GM21619 (cell line): Measurements from ENCODE around the gene OPA1.

ENCODE experiments used
- ATAC-seq: cut with Tn5 transposase; IDR thresholded peaks from one replicate; pipeline ENCODE4 v1.9.1; 2021; ENCODE audit not compliant: unreplicated experiment

The OPA1 gene

DNA sequence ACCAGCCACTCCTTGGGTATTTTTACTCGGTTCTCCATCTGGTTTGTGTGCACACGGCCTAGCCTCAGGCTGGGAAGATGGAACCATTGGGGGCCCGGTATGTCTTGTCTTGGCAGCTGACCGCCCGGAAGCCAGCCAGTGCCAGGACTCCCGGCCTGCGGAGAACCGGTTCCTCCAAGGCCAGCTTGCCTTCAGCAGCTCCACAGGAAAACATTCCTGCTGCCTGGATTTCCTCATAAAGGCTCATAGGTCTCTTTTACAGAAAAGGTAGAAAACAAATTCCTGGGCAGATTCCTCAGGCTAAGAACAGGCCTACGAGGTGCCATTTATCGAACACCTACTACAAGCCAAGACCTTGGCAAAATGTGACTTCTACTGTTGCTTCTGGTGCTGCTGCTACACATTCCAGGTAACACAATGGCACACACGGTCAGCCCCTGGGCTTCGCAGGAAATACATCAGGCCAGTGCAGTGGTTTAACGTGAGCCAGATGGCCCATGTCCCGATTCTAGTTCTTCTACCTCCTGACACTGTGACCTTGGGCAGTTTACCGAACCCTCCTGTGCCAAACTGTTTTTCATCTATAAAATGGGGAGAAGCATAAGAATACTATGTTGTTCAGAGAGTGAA lies 141.8 kb downstream of the OPA1 start:
- no peak for ATAC-seq

DNA sequence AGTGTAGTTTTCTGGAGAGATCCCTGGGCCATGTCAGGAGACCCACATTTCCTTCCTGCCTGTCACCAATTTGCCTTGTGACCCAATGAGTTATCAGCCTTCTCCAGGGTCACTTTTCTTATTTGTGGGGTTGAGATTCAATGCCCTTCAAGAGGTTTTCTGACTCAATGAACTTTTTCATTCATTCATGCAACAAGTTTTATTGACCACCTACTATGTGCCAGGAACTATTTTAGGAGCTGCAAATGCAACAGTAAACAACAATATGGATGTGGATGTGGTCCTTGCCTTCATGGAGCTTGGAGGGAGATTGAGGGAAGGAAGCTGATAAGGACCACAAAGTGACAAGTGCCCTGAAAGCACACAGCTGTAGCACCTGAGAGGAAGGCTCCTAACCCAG lies 142.8 kb downstream of the OPA1 start:
- ATAC-seq = no peak

DNA sequence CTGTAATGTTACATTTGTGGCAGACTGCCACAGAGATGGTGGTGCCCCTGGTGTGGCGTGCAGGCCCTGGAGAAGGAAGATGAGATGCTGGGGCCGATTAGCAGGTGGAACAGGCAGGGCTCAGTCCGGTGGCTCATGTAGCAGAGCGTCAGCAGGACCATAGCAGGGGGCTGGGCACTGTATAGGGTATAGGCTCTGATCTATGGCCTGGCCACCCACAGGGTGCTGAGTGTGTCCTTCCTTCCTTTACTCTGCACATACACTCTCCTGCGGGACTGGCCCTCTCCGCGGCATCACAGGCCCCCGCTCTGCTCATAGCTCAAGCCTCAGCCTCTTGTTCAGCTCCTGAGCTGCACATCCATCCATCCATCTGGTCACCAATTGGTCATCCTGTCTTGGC lies 143.6 kb downstream of the OPA1 start:
- no peak for ATAC-seq

DNA sequence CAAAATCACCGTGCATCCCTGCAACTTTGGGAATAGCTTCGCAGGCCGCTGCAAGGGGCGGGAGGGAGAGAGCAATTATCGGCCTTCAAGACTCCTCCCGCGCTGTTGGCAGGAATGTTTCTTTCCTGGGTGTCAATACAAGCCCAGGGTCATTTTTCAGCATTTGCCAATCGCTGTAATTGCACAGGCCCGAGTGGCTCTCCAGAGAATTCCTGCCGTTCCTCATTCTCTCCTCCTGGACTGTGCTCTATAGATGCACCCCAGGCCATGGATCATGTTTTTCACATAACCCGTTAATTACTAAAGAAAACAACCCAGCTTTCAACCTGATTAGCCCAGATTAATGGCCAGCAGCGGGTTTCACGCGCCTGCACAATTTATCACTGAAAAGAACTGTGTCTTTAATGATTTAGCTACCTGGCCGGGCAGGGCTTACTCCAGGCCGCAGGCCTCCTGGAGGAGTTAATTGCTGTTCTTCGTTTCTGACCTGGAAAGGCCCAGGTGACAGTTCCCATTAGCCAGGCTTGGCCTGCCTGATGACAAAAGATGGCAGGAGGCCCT lies 144.3 kb downstream of the OPA1 start:
- ATAC-seq = no peak

DNA sequence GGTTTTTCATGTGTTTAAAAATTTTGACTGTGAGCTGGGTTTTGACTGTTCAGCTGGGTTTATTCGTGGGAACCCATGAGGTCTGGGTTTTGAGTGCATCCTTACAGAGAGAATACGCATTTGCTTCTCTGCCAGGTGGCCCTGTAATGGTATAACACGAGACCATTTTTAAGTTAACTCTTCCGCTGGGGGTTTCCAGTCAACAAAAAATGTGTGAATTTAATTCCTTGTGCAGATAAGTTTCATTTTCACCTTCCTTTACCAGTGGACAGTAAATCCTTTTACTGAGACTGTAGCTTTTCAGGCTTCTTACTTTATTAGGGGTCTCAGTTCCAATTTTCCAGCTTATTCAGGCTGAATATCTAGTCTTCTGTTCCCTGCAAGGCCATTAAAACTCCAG lies 149.6 kb downstream of the OPA1 start:
- ATAC-seq = peak; percentile 54

DNA sequence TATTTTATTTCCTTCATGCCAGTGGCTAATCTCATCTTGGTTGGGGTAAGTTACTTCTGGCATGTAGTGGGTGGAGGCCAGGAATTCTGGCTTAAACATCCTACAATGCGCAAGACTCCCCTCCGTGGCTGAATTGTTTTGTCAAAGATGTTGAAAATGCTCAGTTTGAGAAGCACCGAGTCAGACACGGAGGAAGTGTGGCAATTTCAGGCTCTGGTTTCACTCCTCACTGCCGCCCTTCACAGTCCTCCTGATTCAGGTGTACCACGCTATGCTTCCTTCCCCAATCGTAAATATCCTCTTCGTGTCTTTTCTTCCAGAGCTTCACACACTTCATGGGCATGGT lies 150.7 kb downstream of the OPA1 start:
- peak; percentile 76 for ATAC-seq

DNA sequence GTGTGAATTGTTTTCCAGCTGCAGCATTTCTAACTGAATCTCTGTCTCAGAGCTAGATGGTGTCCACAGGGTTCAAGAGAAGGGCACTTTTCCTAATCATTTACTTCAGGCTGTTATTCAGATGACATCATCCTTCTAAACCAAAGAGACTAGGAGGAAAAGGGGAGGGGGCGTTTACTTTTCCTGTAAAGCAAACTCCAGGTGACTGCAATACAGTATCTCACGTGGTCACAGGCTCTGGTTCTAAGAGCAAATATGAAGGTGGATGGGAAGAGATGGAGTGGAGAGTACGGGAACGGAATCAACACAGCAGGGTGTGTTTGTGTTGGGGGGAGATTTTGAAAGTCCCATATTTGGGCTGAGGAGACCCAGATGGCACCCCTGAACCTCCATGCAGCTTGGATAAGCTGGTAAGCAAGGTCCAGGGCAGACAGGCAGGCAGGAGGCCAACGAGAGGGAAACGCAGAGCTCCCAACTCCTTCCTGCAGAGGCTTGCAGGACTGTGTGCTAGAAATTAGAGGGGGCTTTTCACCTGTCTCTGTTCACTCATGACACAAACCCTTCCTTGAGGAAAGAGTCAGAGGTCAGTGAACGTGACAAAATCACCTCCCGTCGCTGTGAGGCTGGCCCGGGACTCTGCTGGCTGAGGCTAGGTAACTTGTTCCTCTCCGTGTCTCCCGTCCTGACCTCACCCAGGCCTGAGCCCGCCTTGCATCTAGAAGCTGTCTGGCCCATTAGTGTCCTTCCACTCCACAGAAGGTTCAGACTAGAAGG lies 151.2 kb downstream of the OPA1 start:
- peak; percentile 17 for ATAC-seq

DNA sequence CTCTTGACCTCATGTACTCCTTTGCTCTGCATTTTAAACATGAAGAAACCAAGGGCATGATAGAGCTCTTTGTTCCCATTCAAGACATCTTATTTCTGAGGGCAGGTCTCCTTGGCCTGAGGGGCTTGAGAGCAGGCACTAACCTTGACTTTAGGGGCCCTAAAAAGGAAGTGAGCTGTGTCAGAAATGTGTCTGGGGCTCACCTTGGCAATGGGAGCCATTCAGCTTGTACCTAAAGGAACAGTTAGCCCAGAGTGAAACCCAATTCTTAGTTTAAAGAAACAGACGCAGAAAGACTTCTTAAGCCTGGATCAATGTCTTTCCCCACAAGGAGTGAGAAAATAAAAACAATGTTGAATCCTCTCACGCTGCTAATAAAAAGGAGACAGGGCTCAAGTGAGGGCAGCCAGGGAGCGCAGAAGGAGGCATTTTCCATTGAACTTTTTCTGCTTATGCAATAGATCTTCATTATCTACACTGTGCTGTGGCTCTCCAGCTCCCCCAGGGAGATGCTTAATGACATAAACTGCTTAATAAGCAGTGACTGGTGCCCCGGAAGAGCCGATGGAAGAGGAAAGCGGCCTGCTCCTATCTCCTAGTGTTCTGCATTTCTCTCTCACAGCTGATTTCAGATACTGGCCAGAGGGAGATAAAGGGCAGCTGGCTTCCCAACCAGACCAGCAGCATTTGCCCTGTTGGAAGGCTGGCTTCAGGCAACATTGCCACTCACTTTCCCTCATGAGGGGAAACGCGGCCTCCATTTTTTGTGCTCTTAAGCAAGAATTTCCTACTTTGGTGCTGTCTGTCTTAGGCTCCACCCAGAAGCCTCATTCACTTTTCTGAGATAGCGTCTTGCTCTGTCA lies 152.0 kb downstream of the OPA1 start:
- ATAC-seq = no peak

DNA sequence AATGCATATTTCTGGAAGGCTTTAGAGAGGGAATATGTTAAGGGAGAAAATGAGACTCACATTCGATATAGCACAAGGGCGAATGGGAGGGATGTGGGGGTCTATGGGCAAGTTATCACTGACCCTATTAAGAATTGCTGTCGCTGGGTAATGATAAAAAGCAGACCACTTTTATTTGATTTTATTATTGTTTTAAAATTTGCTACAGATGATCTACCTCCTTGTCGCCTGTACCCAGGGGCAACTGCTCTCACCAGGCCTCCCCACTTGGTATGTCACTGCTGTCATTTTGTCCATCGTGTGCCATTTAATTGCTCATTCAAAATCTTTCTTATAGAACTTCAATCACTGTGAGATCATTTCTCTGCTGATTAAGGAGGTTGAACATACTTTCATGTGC lies 153.8 kb downstream of the OPA1 start:
- ATAC-seq = no peak
